ENCODE results near the gene TAF7. TPM values are rescaled to one million over a fixed set of nuclear protein-coding genes. Genes with fewer than 3 reads are reported as not detected.

TAF7 gene
- total and polyA plus RNA-seq, 9 of the 15 experiments (the other 6 are each of a cell fraction or from before 2014, with no cell fraction given) = 51.6 to 116 (median 73.3) TPM

GRCh38 chr5:141306630-141307029, 14.0 kb downstream of the TAF7 start:
- intact Hi-C loops (cut with micrococcal nuclease) (no loop called here), in situ Hi-C loops (cut with MboI) (no loop called here)
- Histone ChIP-seq H3K27me3 (ENCODE audit: control insufficient read depth in 2 of 2, insufficient read depth in 2 of 2, low read length in 2 of 2) (no peaks in the 10 kb centered on the region), H3K9me1 (ENCODE audit: control insufficient read depth, insufficient read depth, low read length) (no peaks in the 10 kb centered on the region), H2AFZ (ENCODE audit: low read depth, low read length) (no peak overlapping the region), H3K27ac (ENCODE audit: extremely low read depth, low read depth, low read length) (no peak overlapping the region), H3K9me3 (replicated peaks; ENCODE audit: control insufficient read depth, insufficient read depth, low read depth, low read length) (peaks cover 2% of the 10 kb centered on the region; the same call in 1 of the 2 replicates), H3K79me2 (ENCODE audit: control insufficient read depth, insufficient read depth, low read length) (no peaks in the 10 kb centered on the region), H3K9ac (ENCODE audit: insufficient read depth in 1 of 2, low read depth in 2 of 2, low read length in 2 of 2) (no peak overlapping the region), H3K4me3 (no peak overlapping the region), H3K4me2 (ENCODE audit: insufficient read depth, low read length) (no peak overlapping the region), H3K4me1 (replicated peaks in 1 of 2; ENCODE audit: control insufficient read depth in 2 of 2, insufficient read depth in 2 of 2, low read length in 2 of 2) (no peaks in the 10 kb centered on the region; a peak in 1 of 5 replicates), H3K36me3 (ENCODE audit: control insufficient read depth, insufficient read depth, low read length) (no peaks in the 10 kb centered on the region), H4K20me1 (replicated peaks; ENCODE audit: control insufficient read depth, insufficient read depth, low read length) (no peaks in the 10 kb centered on the region)
- TF ChIP-seq ZNF146 (CRISPR knock-in tag; IDR thresholded peaks at IDR 0.05; ENCODE audit: unreplicated experiment) = peak; percentile 69
- no peak for TF ChIP-seq ARID3A (IDR thresholded peaks at IDR 0.05; ENCODE audit: borderline replicate concordance, low read depth, low read length)
- no peak for TF ChIP-seq SMAD1 (IDR thresholded peaks at IDR 0.05; ENCODE audit: low read depth, low read length, partially characterized antibody)
- TF ChIP-seq RBM25 (IDR thresholded peaks at IDR 0.05; ENCODE audit: low read depth, low read length, severe bottlenecking) = peak; percentile 41
- TF ChIP-seq SREBF2 (CRISPR knock-in tag; IDR thresholded peaks at IDR 0.05) = no peak
- ChIA-PET CTCF (ENCODE audit: low intra/inter-chr PET ratio) (no interaction called here), POLR2A (no interaction called here)
- FAIRE-seq (no peak), ATAC-seq (no peak), DNase-seq (ENCODE audit: extremely low read depth in 1 of 4, low spot score in 3 of 4) (no peak)
- 21% methylated on average over 1 of the region's 1 CpG for WGBS (ENCODE audit: insufficient coverage, low coverage, missing lambda C conversion rate)
- no TSS peak for BruUV-seq (replicated peaks)
